Smooth muscle cell (in vitro differentiated cells): Measurements from ENCODE around the gene CCDC182. TPM values are rescaled to one million over a fixed set of nuclear protein-coding genes. Genes with fewer than 3 reads are reported as not detected.

Experiments used
- DNase-seq: peaks from one replicate; lab custom pipeline; 2025; ENCODE audit not compliant: unreplicated experiment; lab: John Stamatoyannopoulos, UW
- H2AFZ ChIP-seq: fragments of 200-600 bp; sonication (generic); 2 replicates; pipeline ENCODE4 v1.6.0; 2016; ENCODE audit warnings: antibody characterized with exemption, low read depth, mild to moderate bottlenecking
- H3F3A ChIP-seq: fragments of 200-600 bp; sonication (generic); 2 replicates; pipeline ENCODE4 v1.6.0; 2017; ENCODE audit warnings: antibody characterized with exemption, low read depth
- H3K27ac ChIP-seq: fragments of 200-600 bp; sonication (generic); 2 replicates; pipeline ENCODE4 v1.5.1; 2016; ENCODE audit warnings: low read depth, mild to moderate bottlenecking
- H3K27me3 ChIP-seq: fragments of 200-600 bp; sonication (generic); 2 replicates; pipeline ENCODE4 v1.6.1; 2016; ENCODE audit warnings: low read depth, mild to moderate bottlenecking
- H3K36me3 ChIP-seq: fragments of 200-600 bp; sonication (generic); 2 replicates; pipeline ENCODE4 v1.5.1; 2016; ENCODE audit warnings: low read depth
- H3K4me1 ChIP-seq: fragments of 200-600 bp; sonication (generic); 2 replicates; pipeline ENCODE4 v1.5.1; 2016; ENCODE audit warnings: low read depth
- H3K4me2 ChIP-seq: fragments of 200-600 bp; sonication (generic); 2 replicates; pipeline ENCODE4 v1.6.0; 2016; ENCODE audit warnings: mild to moderate bottlenecking
- H3K4me3 ChIP-seq: fragments of 200-600 bp; sonication (generic); 2 replicates; pipeline ENCODE4 v1.5.1; 2016; ENCODE audit warnings: mild to moderate bottlenecking
- H3K79me2 ChIP-seq: fragments of 200-600 bp; sonication (generic); 2 replicates; pipeline ENCODE4 v1.6.0; 2016; ENCODE audit warnings: low read depth, mild to moderate bottlenecking
- H3K9ac ChIP-seq: fragments of 200-600 bp; sonication (generic); 2 replicates; pipeline ENCODE4 v1.6.0; 2016; ENCODE audit warnings: low read depth
- H3K9me3 ChIP-seq: fragments of 200-600 bp; sonication (generic); replicated peaks from 2 replicates; pipeline ENCODE4 v1.5.1; 2016; ENCODE audit warnings: low read depth
- H4K20me1 ChIP-seq: fragments of 200-600 bp; sonication (generic); 2 replicates; pipeline ENCODE4 v1.6.0; 2016; ENCODE audit warnings: low read depth
- WGBS: methylation state at CpG from one replicate; pipeline ENCODE4 v1.1.7; 2016; ENCODE audit warnings: low lambda C conversion rate; 5-methylcytosine and 5-hydroxymethylcytosine counted together
- polyA plus RNA-seq: library from polyadenylated mRNA; unstranded; fragments of >200 nt; fragmentation: Nextera tagmentation; extraction: Ambion mirVana; gene quantifications from 2 replicates; pipeline ENCODE4 v1.2.1, GENCODE V29; 2016
- total RNA-seq: library from RNA; depleted of rRNA; stranded (reverse); fragments of >200 nt; gene quantifications from 2 replicates; pipeline ENCODE4 v1.2.3, GENCODE V29; 2014
- TF ChIP-seq, protein P1 (sequence below): fragments of 200-600 bp; sonication (generic); IDR thresholded peaks from 2 replicates; pipeline ENCODE4 v1.5.1; 2017; ENCODE audit warnings: borderline replicate concordance, mild to moderate bottlenecking, antibody characterized with exemption; ENCODE audit not compliant: insufficient read depth, poor library complexity, severe bottlenecking

The CCDC182 gene
- total and polyA plus RNA-seq, 2 experiments from 2014 or later = not detected

DNA sequence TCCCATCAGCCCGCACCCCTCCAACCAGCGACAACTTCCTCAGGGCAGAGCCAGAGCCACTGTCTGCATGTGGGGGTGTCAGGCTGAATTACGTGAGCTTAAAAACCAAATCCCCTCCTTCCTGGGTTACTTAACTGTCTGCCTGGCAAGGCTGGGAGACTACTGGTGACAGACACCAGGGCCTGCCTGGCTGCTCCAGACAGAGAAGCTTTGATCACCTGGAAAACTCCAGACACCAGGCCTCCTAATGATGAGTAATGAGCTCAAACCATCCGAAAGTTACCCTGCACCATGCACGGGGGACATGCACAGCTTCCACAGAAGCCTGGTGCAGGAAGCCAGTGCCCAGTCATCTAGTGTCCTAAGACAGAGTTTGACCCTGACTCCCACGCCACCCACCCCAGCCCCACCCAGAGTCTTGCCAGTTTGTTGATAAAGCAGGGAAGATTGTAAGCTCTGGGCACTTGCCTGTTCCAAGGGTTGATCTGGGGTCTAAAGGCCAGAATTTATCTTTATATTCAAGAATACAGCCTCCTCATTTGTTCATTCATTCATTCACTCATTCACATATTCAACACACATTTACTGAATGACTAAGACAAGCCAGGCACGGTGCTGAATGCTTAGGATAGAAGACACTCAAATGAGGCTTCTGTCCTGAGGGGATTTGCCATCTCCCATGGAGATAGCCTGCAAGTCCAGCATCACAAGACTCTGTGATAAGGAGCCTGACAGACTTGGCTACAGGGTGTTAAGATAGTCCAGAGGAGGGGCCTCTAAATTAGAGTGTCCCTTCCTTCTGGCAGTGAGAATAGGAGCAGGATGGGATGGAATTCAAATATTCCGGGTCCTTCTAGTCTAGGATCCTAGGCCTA is 7.2 kb upstream of the CCDC182 start:
- TF ChIP-seq, protein P1, sequence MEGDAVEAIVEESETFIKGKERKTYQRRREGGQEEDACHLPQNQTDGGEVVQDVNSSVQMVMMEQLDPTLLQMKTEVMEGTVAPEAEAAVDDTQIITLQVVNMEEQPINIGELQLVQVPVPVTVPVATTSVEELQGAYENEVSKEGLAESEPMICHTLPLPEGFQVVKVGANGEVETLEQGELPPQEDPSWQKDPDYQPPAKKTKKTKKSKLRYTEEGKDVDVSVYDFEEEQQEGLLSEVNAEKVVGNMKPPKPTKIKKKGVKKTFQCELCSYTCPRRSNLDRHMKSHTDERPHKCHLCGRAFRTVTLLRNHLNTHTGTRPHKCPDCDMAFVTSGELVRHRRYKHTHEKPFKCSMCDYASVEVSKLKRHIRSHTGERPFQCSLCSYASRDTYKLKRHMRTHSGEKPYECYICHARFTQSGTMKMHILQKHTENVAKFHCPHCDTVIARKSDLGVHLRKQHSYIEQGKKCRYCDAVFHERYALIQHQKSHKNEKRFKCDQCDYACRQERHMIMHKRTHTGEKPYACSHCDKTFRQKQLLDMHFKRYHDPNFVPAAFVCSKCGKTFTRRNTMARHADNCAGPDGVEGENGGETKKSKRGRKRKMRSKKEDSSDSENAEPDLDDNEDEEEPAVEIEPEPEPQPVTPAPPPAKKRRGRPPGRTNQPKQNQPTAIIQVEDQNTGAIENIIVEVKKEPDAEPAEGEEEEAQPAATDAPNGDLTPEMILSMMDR = no peak
- peak overlapping the region; percentile 79 for H3K27ac ChIP-seq
- H3K4me2 ChIP-seq = peak overlapping the region; percentile 44
- DNase-seq = no peak
- no peaks in the 10 kb centered on the region for H3K36me3 ChIP-seq
- 12% methylated on average over 8 of the region's 8 CpGs for WGBS
- H3F3A ChIP-seq = peaks cover 8% of the 10 kb centered on the region
- H2AFZ ChIP-seq = no peak overlapping the region
- H3K4me3 ChIP-seq = no peak overlapping the region
- H3K9me3 ChIP-seq = no peaks in the 10 kb centered on the region
- no peaks in the 10 kb centered on the region for H3K27me3 ChIP-seq
- H3K9ac ChIP-seq = peak overlapping the region; percentile 42
- peaks cover 5% of the 10 kb centered on the region for H3K4me1 ChIP-seq
- H3K79me2 ChIP-seq = no peaks in the 10 kb centered on the region
- H4K20me1 ChIP-seq = no peaks in the 10 kb centered on the region

DNA sequence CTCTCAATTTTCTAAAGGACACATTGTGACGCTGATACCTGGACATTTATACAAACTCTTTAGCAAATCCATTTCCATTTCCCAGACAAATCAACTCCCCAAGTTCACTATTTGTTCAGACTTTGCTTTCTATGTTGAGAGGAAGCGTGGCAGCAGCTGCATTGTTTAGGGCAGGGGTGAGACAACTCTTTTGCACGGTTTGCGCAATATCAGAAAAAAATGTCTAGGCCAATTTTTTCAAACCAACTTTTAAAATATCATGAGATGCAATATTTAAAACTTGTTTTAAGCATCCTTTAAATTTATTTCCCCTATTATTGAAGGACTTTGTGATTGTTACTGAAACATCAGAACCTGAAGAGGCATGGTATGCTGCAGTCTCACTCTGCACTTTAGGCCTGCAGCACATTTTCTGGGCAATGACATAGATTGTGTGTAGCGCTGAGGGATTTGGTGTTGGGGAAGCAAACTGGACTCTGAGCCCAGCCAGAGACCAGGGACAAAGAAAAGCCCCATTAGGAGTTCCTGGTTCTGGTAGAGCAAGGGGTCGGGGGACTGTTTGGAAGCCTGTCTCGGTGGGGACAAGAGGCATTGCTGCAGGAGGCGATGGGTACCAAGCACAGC is 6.4 kb upstream of the CCDC182 start:
- 52% methylated on average over 8 of the region's 8 CpGs for WGBS
- no peak overlapping the region for H3K4me3 ChIP-seq
- no peak overlapping the region for H3K9ac ChIP-seq
- H3K27me3 ChIP-seq = no peaks in the 10 kb centered on the region
- H3F3A ChIP-seq = peaks cover 8% of the 10 kb centered on the region
- no peaks in the 10 kb centered on the region for H3K79me2 ChIP-seq
- no peak overlapping the region for H2AFZ ChIP-seq
- H3K9me3 ChIP-seq = no peaks in the 10 kb centered on the region
- H3K4me1 ChIP-seq = peaks cover 5% of the 10 kb centered on the region
- TF ChIP-seq, protein P1 = no peak
- peak overlapping the region; percentile 29 for H3K4me2 ChIP-seq
- no peaks in the 10 kb centered on the region for H4K20me1 ChIP-seq
- no peaks in the 10 kb centered on the region for H3K36me3 ChIP-seq
- peak overlapping the region; percentile 60 for H3K27ac ChIP-seq
- no peak for DNase-seq

DNA sequence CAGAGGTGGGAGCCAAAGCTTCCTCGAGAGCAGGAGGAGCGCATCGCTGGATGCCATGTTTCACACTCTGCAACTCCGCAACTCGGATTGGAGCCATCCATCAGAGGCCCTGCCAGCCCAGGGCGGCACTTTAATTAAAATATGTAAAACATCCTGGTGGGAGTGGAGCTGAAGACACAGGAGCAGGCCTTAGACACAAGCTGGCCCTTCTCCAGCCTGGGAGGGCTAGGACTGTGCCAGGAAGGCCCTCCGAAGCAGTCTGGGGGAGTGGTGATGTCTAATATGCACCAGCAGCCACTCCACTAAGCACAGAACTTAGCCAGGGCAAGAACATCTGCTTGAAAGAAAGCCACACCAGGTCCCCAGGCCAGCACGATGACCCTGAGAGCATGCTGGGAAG is 5.8 kb upstream of the CCDC182 start:
- Histone ChIP-seq H3K9me3 (no peaks in the 10 kb centered on the region), H3K9ac (no peak overlapping the region), H3K4me3 (no peak overlapping the region), H3K4me1 (peaks cover 5% of the 10 kb centered on the region), H3K27me3 (no peaks in the 10 kb centered on the region), H4K20me1 (no peaks in the 10 kb centered on the region), H2AFZ (no peak overlapping the region), H3K27ac (peak overlapping the region; percentile 60), H3K36me3 (no peaks in the 10 kb centered on the region), H3K79me2 (no peaks in the 10 kb centered on the region), H3K4me2 (no peak overlapping the region), H3F3A (peaks cover 8% of the 10 kb centered on the region)
- 88% methylated on average over 8 of the region's 8 CpGs for WGBS
- TF ChIP-seq, protein P1 = no peak
- no peak for DNase-seq
